GM12878 (cell line): ENCODE measurements around the gene MMP12. TPM values are rescaled to one million over a fixed set of nuclear protein-coding genes. Genes with fewer than 3 reads are reported as not detected.

Experiments
- ATAC-seq: fragments of 200-7000 bp; cut with Tn5 transposase; 3 replicates; pipeline ENCODE4 v1.9.1; 2020; ENCODE audit warnings: mild to moderate bottlenecking, moderate library complexity
- BruUV-seq: library from RNA; stranded (reverse); fragments of 400-500 nt; replicated peaks from 2 replicates; lab custom pipeline; 2021; lab: Mats Ljungman, UMichigan
- CTCF ChIA-PET: fragments of 300-600 bp; sonication (Branson Sonifier 250); formaldehyde crosslinking; extraction: SDS; loops from one replicate; lab custom pipeline; 2021; ENCODE audit warnings: inconsistent platforms; lab: Yijun Ruan, JAX
- POLR2A ChIA-PET: fragments of 350-600 bp; formaldehyde crosslinking; extraction: SDS; loops from one replicate; lab custom pipeline; 2021; ENCODE audit warnings: inconsistent platforms; lab: Charles Lee
- RAD21 ChIA-PET: fragments of 300-600 bp; sonication (Branson Sonifier 250); formaldehyde crosslinking; loops from one replicate; lab custom pipeline; 2023; ENCODE audit warnings: antibody characterized with exemption; ENCODE audit not compliant: unreplicated experiment; lab: Charles Lee
- SMC1A ChIA-PET: fragments of 300-600 bp; sonication (Branson Sonifier 250); formaldehyde crosslinking; loops from one replicate; lab custom pipeline; 2023; ENCODE audit not compliant: unreplicated experiment, uncharacterized antibody; lab: Charles Lee
- DNase-seq: peaks from one replicate; pipeline ENCODE4 v3.0.0-alpha.2; 2011; ENCODE audit warnings: low read depth, low spot score
- FAIRE-seq: peaks from 3 replicates; lab custom pipeline; 2011; peaks lifted over from hg19 to GRCh38; lab: Jason Lieb, UNC
- H2AFZ ChIP-seq: 2 replicates; pipeline ENCODE4 v1.6.0; 2011; ENCODE audit warnings: low read depth, low read length, control low read depth; ENCODE audit not compliant: control insufficient read depth
- H3K27ac ChIP-seq: 2 replicates; pipeline ENCODE4 v1.5.1; 2011; ENCODE audit warnings: control low read depth; ENCODE audit not compliant: control insufficient read depth, insufficient read depth
- H3K27me3 ChIP-seq, 2 experiments: replicated peaks in 1 of 2; 2 replicates each; pipeline versions ENCODE4 v1.6.0 to v1.6.1; 2011; ENCODE audit warnings: low read length in 1 of 2; ENCODE audit not compliant: control insufficient read depth in 2 of 2, insufficient read depth in 2 of 2
- H3K36me3 ChIP-seq, 2 experiments: 2 replicates each; pipeline ENCODE4 v1.5.1; 2011; ENCODE audit warnings: low read length in 1 of 2; ENCODE audit not compliant: control insufficient read depth in 2 of 2, insufficient read depth in 2 of 2
- H3K4me1 ChIP-seq: 2 replicates; pipeline ENCODE4 v1.6.1; 2011; ENCODE audit warnings: mild to moderate bottlenecking, low read length, moderate library complexity, mixed read lengths; ENCODE audit not compliant: control insufficient read depth, insufficient read depth
- H3K4me2 ChIP-seq: 2 replicates; pipeline ENCODE4 v1.6.0; 2011; ENCODE audit warnings: control low read depth; ENCODE audit not compliant: control insufficient read depth, insufficient read depth
- H3K4me3 ChIP-seq: fragments of 200-600 bp; sonication (generic); 2 replicates; pipeline ENCODE4 v1.5.1; 2016
- H3K79me2 ChIP-seq: 2 replicates; pipeline ENCODE4 v1.6.0; 2011; ENCODE audit warnings: low read length; ENCODE audit not compliant: control insufficient read depth, insufficient read depth
- H3K9ac ChIP-seq: 2 replicates; pipeline ENCODE4 v1.8.0; 2011; ENCODE audit warnings: low read length, control low read depth, mixed read lengths; ENCODE audit not compliant: control insufficient read depth, insufficient read depth
- H3K9me3 ChIP-seq: replicated peaks from 3 replicates; pipeline ENCODE4 v1.5.1; 2011; ENCODE audit warnings: mild to moderate bottlenecking, low read length; ENCODE audit not compliant: control insufficient read depth, insufficient read depth
- H4K20me1 ChIP-seq: 2 replicates; pipeline ENCODE4 v1.6.0; 2011; ENCODE audit not compliant: control insufficient read depth, insufficient read depth
- EED ChIP-seq: sonication (generic); IDR thresholded peaks from 2 replicates; pipeline ENCODE4 v1.6.1; 2016; ENCODE audit warnings: antibody characterized with exemption, low read depth
- GATAD2B ChIP-seq: fragments of 450-650 bp; conservative IDR thresholded peaks from 2 replicates; pipeline ENCODE4 v1.6.1; 2017; ENCODE audit warnings: low read depth, mild to moderate bottlenecking, moderate library complexity
- IRF4 ChIP-seq: IDR thresholded peaks from 2 replicates; pipeline ENCODE4 v1.6.1; 2011; ENCODE audit warnings: low read depth, low read length
- MXI1 ChIP-seq: fragments of 150-350 bp; IDR thresholded peaks from 2 replicates; pipeline ENCODE4 v1.6.1; 2011; ENCODE audit warnings: low read depth, mild to moderate bottlenecking, inconsistent platforms, low read length, improper control_type of control experiment
- NFYA ChIP-seq: IDR thresholded peaks from 2 replicates; pipeline ENCODE4 v1.6.1; 2011; ENCODE audit warnings: low read depth, mild to moderate bottlenecking, low read length, improper control_type of control experiment, borderline replicate concordance
- NR2F1 ChIP-seq: fragments of 450-650 bp; conservative IDR thresholded peaks from 2 replicates; pipeline ENCODE4 v1.6.1; 2017; ENCODE audit warnings: mild to moderate bottlenecking
- PAX8 ChIP-seq: fragments of 450-650 bp; IDR thresholded peaks from 2 replicates; pipeline ENCODE4 v1.6.1; 2017; ENCODE audit warnings: mild to moderate bottlenecking, moderate library complexity
- RCOR1 ChIP-seq: conservative IDR thresholded peaks from 2 replicates; pipeline ENCODE4 v1.6.1; 2012; ENCODE audit warnings: low read depth, low read length, improper control_type of control experiment
- RUNX3 ChIP-seq: IDR thresholded peaks from 2 replicates; pipeline ENCODE4 v1.6.1; 2012; ENCODE audit warnings: low read length, inconsistent platforms
- SMAD5 ChIP-seq: IDR thresholded peaks from 2 replicates; pipeline ENCODE4 v1.6.1; 2016; ENCODE audit warnings: antibody characterized with exemption, low read depth
- TAF1 ChIP-seq: IDR thresholded peaks from 2 replicates; pipeline ENCODE4 v1.6.1; 2011; ENCODE audit warnings: mild to moderate bottlenecking, low read depth, low read length, borderline replicate concordance
- ZNF274 ChIP-seq: IDR thresholded peaks from one replicate; pipeline ENCODE4 v1.8.0; 2011; ENCODE audit not compliant: insufficient read length, insufficient read depth
- WGBS: methylation state at CpG from one replicate; pipeline ENCODE4 v1.1.6; 2016; ENCODE audit warnings: low lambda C conversion rate; ENCODE audit not compliant: insufficient replicate concordance, insufficient coverage; ENCODE audit errors: missing lambda C conversion rate; 5-methylcytosine and 5-hydroxymethylcytosine counted together
- in situ Hi-C: fragments of 300-500 bp; cut with MboI; formaldehyde crosslinking; loops from 9 replicates; pipeline ENCODE4 v1.14.3; 2018; ENCODE audit warnings: mixed read lengths
- intact Hi-C: fragments of 100-400 bp; cut with micrococcal nuclease; formaldehyde crosslinking; loops from one replicate; pipeline ENCODE4 v1.14.2; 2022; ENCODE audit not compliant: unreplicated experiment
- polyA plus RNA-seq, 11 experiments: library from polyadenylated mRNA; depleted of rRNA in 4 of 11; unstranded in 6 of 11; stranded (reverse) in 5 of 11; fragments of >200 nt; fragmentation: Nextera tagmentation in 4 of 11; fragmentation: Illumina TruSeq in 1 of 11; extraction: Ambion mirVana in 4 of 11; extraction: Trizol in 1 of 11; gene quantifications; 1 replicate in 1 of 11; 2 replicates in 10 of 11; pipeline versions ENCODE4 v1.2.1 to v1.2.3, GENCODE V29; 2011 to 2016; ENCODE audit warnings: inconsistent platforms in 2 of 11, missing spikeins in 2 of 11, low read depth in 1 of 11
- total RNA-seq, 4 experiments: library from RNA; depleted of rRNA in 3 of 4; stranded (reverse); fragments of >200 nt in 3 of 4; fragmentation: Illumina TruSeq in 1 of 4; extraction: Trizol in 1 of 4; gene quantifications; 2 replicates each; pipeline versions ENCODE4 v1.2.1 to v1.2.3, GENCODE V29; 2013 to 2021
- TF ChIP-seq, protein P1 (sequence below): IDR thresholded peaks from 2 replicates; pipeline ENCODE4 v1.6.1; 2011; ENCODE audit warnings: low read depth, low read length, improper control_type of control experiment, borderline replicate concordance
- TF ChIP-seq, protein P2 (sequence below): fragments of 450-650 bp; IDR thresholded peaks from 2 replicates; pipeline ENCODE4 v1.6.1; 2018; ENCODE audit warnings: borderline replicate concordance, mild to moderate bottlenecking; ENCODE audit not compliant: partially characterized antibody

MMP12 gene
- total and polyA plus RNA-seq, 10 of the 15 experiments (the other 5 are each of a cell fraction or from before 2014, with no cell fraction given): 0.14 TPM; not detected in 9

GRCh38 chr11:102846292-102846691 is 28.5 kb downstream of the MMP12 start:
- in situ Hi-C loops: no loop called here
- Histone ChIP-seq H4K20me1 (no peaks in the 10 kb centered on the region), H3K79me2 (no peaks in the 10 kb centered on the region), H3K4me1 (no peaks in the 10 kb centered on the region), H3K4me3 (no peak overlapping the region), H3K9me3 (no peaks in the 10 kb centered on the region), H3K36me3 (no peaks in the 10 kb centered on the region), H2AFZ (no peak overlapping the region), H3K27me3 (no peaks in the 10 kb centered on the region; a peak in 1 of 4 replicates), H3K4me2 (no peak overlapping the region), H3K9ac (no peak overlapping the region), H3K27ac (no peak overlapping the region)
- POLR2A ChIA-PET: no interaction called here
- no peak for DNase-seq
- no peak for TF ChIP-seq EED
- TF ChIP-seq, protein P1, sequence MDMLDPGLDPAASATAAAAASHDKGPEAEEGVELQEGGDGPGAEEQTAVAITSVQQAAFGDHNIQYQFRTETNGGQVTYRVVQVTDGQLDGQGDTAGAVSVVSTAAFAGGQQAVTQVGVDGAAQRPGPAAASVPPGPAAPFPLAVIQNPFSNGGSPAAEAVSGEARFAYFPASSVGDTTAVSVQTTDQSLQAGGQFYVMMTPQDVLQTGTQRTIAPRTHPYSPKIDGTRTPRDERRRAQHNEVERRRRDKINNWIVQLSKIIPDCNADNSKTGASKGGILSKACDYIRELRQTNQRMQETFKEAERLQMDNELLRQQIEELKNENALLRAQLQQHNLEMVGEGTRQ: no peak
- 44% methylated on average over 3 of the region's 3 CpGs for WGBS
- BruUV-seq: no TSS peak
- CTCF ChIA-PET: interaction anchor here (0.7 kb wide), 1 partner anchor 21 kb away, joined by 4 read pairs; no protein-coding TSS in a partner anchor
- ATAC-seq: no peak
- SMC1A ChIA-PET: interaction anchor here (0.6 to 1.2 kb wide), 2 partner anchors 9 to 51 kb away, joined by 3 read pairs; no protein-coding TSS in a partner anchor
- RAD21 ChIA-PET: interaction anchor here (0.6 kb wide), 1 partner anchor 67 kb away, joined by 4 read pairs; no protein-coding TSS in a partner anchor
- FAIRE-seq: no peak
- intact Hi-C loops: no loop called here

DNA sequence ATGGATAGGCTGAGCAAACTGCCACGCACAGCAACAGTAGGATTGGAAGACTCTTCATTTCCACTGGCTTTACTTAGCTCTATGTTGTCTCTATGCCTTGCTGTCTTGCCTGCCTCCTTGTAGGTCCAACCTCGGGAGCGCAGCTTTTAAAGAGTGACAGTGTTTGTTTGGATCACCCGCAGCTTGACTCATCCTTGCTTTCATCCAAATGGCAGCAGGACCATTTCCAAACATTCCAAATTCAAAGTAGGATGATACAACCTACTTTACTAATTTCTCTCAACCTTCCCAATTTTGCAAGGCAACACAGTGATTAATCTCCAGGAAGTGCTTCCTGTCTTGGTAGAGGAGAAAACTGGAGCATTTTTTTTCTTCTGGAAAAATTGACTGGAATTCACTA is 31.3 kb downstream of the MMP12 start, which contains the start of gene MMP3:
TSS of gene MMP3 (minus strand) at position 121 of the 400 bp plus-strand sequence. CDS start at position 58, 63 bp downstream.
- H3K9ac ChIP-seq: no peak within 1 kb of the TSS
- SMC1A ChIA-PET: interaction anchor here (1.2 to 1.7 kb wide), 3 partner anchors 16 to 71 kb away, joined by 3 to 5 read pairs (median 3); no protein-coding TSS in a partner anchor
- intact Hi-C loops: no loop called here
- RAD21 ChIA-PET: no interaction called here
- no TSS peak for BruUV-seq
- POLR2A ChIA-PET: no interaction called here
- H3K4me2 ChIP-seq: no peak within 1 kb of the TSS
- CTCF ChIA-PET: interaction anchor here (0.9 to 1.3 kb wide), 3 partner anchors 12 to 193 kb away, joined by 4 to 5 read pairs (median 4); no protein-coding TSS in a partner anchor
- no peaks in the 10 kb centered on the region for H4K20me1 ChIP-seq
- no peak within 1 kb of the TSS for H3K27ac ChIP-seq
- H3K4me3 ChIP-seq: no peak within 1 kb of the TSS
- no peaks in the 10 kb centered on the region for H3K36me3 ChIP-seq
- DNase-seq (no peak), FAIRE-seq (no peak), ATAC-seq (no peak)
- no peaks in the 10 kb centered on the region; a peak in 2 of 4 replicates for H3K27me3 ChIP-seq
- H3K9me3 ChIP-seq: no peaks in the 10 kb centered on the region
- no peaks in the 10 kb centered on the region for H3K79me2 ChIP-seq
- no peak within 1 kb of the TSS for H2AFZ ChIP-seq
- WGBS: 32% methylated on average over 4 of the region's 4 CpGs
- H3K4me1 ChIP-seq: no peaks in the 10 kb centered on the region
- in situ Hi-C loops: no loop called here
- no peak for TF ChIP-seq RUNX3
- TF ChIP-seq ZNF274: no peak
- TF ChIP-seq SMAD5: no peak
- TF ChIP-seq RCOR1: no peak
- TF ChIP-seq GATAD2B: no peak
- no peak for TF ChIP-seq PAX8
- no peak for TF ChIP-seq NR2F1
- TF ChIP-seq, protein P2, sequence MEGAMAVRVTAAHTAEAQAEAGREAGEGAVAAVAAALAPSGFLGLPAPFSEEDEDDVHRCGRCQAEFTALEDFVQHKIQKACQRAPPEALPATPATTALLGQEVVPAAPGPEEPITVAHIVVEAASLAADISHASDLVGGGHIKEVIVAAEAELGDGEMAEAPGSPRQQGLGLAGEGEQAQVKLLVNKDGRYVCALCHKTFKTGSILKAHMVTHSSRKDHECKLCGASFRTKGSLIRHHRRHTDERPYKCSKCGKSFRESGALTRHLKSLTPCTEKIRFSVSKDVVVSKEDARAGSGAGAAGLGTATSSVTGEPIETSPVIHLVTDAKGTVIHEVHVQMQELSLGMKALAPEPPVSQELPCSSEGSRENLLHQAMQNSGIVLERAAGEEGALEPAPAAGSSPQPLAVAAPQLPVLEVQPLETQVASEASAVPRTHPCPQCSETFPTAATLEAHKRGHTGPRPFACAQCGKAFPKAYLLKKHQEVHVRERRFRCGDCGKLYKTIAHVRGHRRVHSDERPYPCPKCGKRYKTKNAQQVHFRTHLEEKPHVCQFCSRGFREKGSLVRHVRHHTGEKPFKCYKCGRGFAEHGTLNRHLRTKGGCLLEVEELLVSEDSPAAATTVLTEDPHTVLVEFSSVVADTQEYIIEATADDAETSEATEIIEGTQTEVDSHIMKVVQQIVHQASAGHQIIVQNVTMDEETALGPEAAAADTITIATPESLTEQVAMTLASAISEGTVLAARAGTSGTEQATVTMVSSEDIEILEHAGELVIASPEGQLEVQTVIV: no peak
- no peak for TF ChIP-seq TAF1
- TF ChIP-seq NFYA: no peak
- TF ChIP-seq MXI1: no peak
- no peak for TF ChIP-seq IRF4
